Endothelial cell (in vitro differentiated cells): ENCODE measurements around the gene CPD. TPM values are rescaled to one million over a fixed set of nuclear protein-coding genes. Genes with fewer than 3 reads are reported as not detected.
"Not testable (repeated sequence)": the region's sequence is repeated elsewhere in the genome, so short reads cannot be mapped to it uniquely, and the experiment has no call there.

Experiments used
- DNase-seq: peaks from one replicate; pipeline ENCODE4 v3.0.0; 2021; ENCODE audit warnings: low spot score
- H3K27ac Mint-ChIP-seq: one replicate; pipeline ENCODE4 v1.8.0; 2021; ENCODE audit warnings: mixed read lengths, inconsistent platforms; ENCODE audit not compliant: unreplicated experiment
- H3K27me3 Mint-ChIP-seq: one replicate; pipeline ENCODE4 v1.8.0; 2021; ENCODE audit warnings: mild to moderate bottlenecking, moderate library complexity, mixed read lengths, inconsistent platforms; ENCODE audit not compliant: unreplicated experiment
- H3K36me3 Mint-ChIP-seq: one replicate; pipeline ENCODE4 v1.8.0; 2021; ENCODE audit warnings: mild to moderate bottlenecking, low read depth, mixed read lengths, inconsistent platforms; ENCODE audit not compliant: unreplicated experiment
- H3K4me1 Mint-ChIP-seq: one replicate; pipeline ENCODE4 v1.8.0; 2021; ENCODE audit warnings: mild to moderate bottlenecking, mixed read lengths, inconsistent platforms; ENCODE audit not compliant: unreplicated experiment
- H3K4me3 Mint-ChIP-seq: one replicate; pipeline ENCODE4 v1.8.0; 2021; ENCODE audit warnings: mild to moderate bottlenecking, mixed read lengths, inconsistent platforms; ENCODE audit not compliant: unreplicated experiment
- H3K9me3 Mint-ChIP-seq: one replicate; pipeline ENCODE4 v1.8.0; 2021; ENCODE audit warnings: mixed read lengths, inconsistent platforms; ENCODE audit not compliant: unreplicated experiment
- CTCF ChIP-seq: fragments of 200-600 bp; sonication (generic); IDR thresholded peaks from one replicate; pipeline ENCODE4 v1.5.0; 2021; ENCODE audit warnings: antibody characterized with exemption; ENCODE audit not compliant: unreplicated experiment
- total RNA-seq: library from RNA; stranded (reverse); fragmentation: NEBNext Ultra II Directional; extraction: Animal tissue kit (Norgen Biotek cat#: 25700); gene quantifications from one replicate; pipeline ENCODE4 v1.2.1, GENCODE V29; 2021; ENCODE audit not compliant: unreplicated experiment

Gene CPD
- total RNA-seq, 1 donor from 2014 or later = 119 TPM

DNA sequence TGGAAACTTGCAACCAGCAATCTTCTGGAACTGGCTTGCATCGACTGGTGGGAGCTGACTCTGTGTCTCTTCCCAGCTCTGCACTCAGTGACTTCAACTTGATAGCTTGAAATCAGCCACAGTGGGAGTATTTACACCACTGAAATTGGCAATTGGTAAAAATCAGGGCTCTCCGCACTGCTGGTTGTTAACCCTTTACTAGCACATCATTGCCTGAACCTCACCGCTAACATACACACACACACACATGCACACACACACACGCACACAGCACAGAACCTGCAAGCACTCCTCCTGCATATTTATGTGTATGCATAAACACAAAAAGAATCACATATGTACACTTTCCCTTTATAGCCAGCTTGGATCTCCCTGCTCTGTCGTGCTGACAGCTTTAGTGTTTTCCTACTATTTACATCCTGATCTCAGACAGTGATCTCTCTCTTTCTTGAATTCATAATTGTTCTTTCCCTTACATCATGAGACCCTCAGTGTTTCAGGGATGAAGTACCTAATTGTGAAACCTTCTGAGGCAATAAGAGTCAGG, 37.0 kb upstream of the CPD start:
- DNase-seq = no peak
- H3K9me3 Mint-ChIP-seq = no peaks in the 10 kb centered on the region
- H3K4me3 Mint-ChIP-seq = peak overlapping the region; percentile 1
- H3K27ac Mint-ChIP-seq = peak overlapping the region; percentile 99
- no peaks in the 10 kb centered on the region for H3K27me3 Mint-ChIP-seq
- TF ChIP-seq CTCF = no peak
- peaks cover 65% of the 10 kb centered on the region for H3K4me1 Mint-ChIP-seq
- no peaks in the 10 kb centered on the region for H3K36me3 Mint-ChIP-seq

DNA sequence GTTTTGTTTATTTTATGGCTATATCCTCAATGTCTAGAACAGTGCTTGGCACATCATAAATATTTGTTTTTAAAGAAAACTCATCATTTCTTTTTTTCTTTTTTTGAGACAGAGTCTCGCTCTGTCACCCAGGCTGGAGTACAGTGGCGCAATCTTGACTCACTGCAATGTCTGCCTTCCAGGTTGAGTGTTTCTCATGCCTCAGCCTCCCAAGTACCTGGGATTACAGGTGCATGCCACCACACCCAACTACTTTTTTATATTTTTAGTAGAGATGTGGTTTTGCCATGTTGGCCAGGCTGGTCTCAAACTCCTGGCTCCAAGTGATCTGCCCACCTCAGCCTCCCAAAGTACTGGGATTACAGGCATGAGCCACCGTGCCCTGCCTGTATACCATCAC, 35.5 kb upstream of the CPD start:
- not testable (repeated sequence) for H3K36me3 Mint-ChIP-seq, H3K9me3 Mint-ChIP-seq, DNase-seq, H3K27ac Mint-ChIP-seq, H3K27me3 Mint-ChIP-seq, H3K4me3 Mint-ChIP-seq
- H3K4me1 Mint-ChIP-seq = peaks cover 61% of the 10 kb centered on the region

DNA sequence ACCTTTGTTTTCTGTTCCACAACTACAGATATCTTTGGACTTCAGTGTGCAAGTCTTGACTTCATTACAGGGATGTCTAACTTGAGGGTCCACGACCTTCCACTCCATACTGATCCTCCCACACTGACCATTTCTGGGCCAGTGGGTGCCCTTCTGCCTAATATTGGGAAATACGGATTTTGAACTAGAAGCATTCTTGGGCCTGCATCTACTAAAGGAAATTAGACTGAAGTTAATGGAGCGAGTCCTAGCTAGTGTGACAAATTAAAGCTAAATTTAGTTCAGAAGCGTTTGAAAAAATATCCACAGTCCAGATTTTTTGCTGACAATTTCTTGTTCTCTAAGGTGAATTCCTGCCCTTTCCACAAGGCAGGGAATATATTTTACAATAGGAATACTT, 34.9 kb upstream of the CPD start:
- no peak overlapping the region for H3K27ac Mint-ChIP-seq
- no peaks in the 10 kb centered on the region for H3K27me3 Mint-ChIP-seq
- no peaks in the 10 kb centered on the region for H3K36me3 Mint-ChIP-seq
- no peaks in the 10 kb centered on the region for H3K9me3 Mint-ChIP-seq
- no peak overlapping the region for H3K4me3 Mint-ChIP-seq
- no peak for DNase-seq
- TF ChIP-seq CTCF = no peak
- H3K4me1 Mint-ChIP-seq = peaks cover 55% of the 10 kb centered on the region

GRCh38 chr17:30344283-30345088, 34.2 kb upstream of the CPD start:
- Mint-ChIP-seq H3K27me3 (no peaks in the 10 kb centered on the region), H3K27ac (peak overlapping the region; percentile 92)
- no peak for TF ChIP-seq CTCF

GRCh38 chr17:30345089-30345433, 33.7 kb upstream of the CPD start:
- no peak for TF ChIP-seq CTCF
- H3K36me3 Mint-ChIP-seq = no peaks in the 10 kb centered on the region
- DNase-seq = no peak
- no peaks in the 10 kb centered on the region for H3K27me3 Mint-ChIP-seq
- no peaks in the 10 kb centered on the region for H3K9me3 Mint-ChIP-seq
- peak overlapping the region; percentile 84 for H3K27ac Mint-ChIP-seq
- no peak overlapping the region for H3K4me3 Mint-ChIP-seq
- peaks cover 48% of the 10 kb centered on the region for H3K4me1 Mint-ChIP-seq

More at GRCh38 chr17:30344283-30345088, 34.2 kb upstream of the CPD start:
- no peak overlapping the region for H3K4me3 Mint-ChIP-seq
- H3K4me1 Mint-ChIP-seq = peaks cover 52% of the 10 kb centered on the region
- H3K9me3 Mint-ChIP-seq = no peaks in the 10 kb centered on the region
- no peaks in the 10 kb centered on the region for H3K36me3 Mint-ChIP-seq
- DNase-seq = peak; percentile 27
